ENCODE results near the gene ZNF441.
A peak's percentile ranks its signal among the peaks of the same experiment; 100 is the strongest.
"Not testable (repeated sequence)": the region's sequence is repeated elsewhere in the genome, so short reads cannot be mapped to it uniquely, and the experiment has no call there.

ZNF441 gene

DNA sequence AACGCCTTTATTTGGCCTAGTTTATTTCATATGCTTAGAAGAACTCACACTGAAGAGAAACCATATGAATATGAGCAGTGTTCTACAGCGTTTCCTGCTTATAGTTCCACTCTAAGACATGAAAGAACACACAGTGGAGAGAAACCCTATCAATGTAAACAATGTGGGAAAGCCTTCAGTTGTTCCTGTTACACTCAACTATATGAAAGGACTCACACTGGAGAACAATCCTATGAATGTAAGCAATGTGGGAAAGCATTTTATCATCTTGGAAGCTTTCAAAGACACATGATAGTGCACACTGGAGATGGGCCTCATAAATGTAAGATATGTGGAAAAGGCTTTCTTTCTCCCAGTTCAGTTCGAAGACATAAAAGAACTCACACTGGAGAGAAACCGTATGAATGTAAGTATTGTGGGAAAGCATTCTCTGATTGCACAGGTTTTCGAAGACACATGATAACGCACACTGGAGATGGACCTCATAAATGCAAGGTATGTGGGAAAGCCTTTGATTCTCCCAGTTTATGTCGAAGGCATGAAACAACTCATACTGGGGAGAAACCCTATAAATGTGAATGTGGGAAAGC is 13.7 kb downstream of the ZNF441 start:
- no peak for DNase-seq (ENCODE audit: low read depth)

DNA sequence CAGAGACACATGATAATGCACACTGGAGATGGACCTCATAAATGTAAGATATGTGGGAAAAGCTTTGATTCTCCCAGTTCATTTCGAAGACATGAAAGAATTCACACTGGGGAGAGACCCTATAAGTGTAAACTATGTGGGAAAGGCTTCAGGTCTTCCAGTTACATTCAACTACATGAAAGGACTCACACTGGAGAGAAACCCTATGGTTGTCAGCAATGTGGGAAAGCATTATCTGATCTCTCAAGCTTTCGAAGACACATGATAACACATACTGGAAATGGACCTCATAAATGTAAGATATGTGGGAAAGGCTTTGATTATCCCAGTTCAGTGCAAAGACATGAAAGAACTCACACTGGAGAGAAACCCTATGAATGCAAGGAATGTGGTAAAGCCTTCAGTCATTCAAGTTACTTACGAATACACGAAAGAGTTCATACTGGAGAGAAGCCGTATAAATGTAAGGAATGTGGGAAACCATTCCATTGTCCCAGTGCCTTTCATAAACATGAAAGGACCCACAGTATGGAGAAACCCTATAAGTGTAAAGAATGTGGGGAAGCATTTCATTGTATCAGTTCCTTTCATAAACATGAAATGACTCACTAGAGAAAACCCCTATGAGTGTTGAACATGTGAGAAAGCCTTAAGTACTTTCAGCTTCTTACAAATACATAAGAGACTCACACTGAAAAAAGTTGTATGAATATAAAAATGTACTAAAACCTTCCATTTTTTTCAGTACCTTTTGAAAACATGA is 14.7 kb downstream of the ZNF441 start:
- no peak for DNase-seq (ENCODE audit: low read depth)

DNA sequence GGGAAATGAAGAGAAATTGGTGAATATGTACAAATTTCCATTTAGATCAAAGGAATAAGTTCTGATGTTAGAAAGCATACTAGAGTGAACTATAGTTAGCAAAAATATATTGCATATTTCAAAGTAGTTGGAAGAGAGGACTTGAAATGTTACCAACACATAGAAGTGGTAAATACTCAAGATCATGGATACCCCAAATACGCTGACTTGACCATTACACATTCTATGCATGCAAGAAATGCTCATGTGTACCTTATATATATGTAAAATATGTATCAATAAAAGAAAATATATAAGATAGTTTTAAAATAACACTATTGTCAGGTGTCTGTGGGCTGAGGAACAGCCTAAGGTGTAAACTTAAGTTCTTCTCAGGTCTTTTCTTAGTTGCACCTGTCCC is 17.0 kb downstream of the ZNF441 start:
- no peak for DNase-seq (ENCODE audit: low read depth)

DNA sequence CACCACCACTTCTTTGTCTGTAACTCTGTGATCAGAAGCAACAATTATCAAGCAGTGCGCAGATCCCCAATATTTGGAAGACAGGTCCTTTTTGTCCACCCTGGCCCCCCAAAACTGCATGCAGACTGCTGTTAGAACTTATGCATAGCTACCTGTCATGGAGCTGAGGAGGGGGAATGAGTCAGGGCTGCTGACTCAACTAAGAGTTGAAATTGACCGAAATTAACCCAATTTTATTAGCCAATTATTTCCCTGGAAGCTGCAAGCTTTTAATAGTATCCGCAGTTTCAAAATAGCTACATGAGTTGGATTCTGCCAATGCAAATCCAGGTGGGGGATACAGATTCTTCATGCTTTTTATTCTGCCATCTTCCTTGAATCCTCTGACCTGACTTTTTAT is 17.6 kb downstream of the ZNF441 start:
- no peak for DNase-seq (ENCODE audit: low read depth)

DNA sequence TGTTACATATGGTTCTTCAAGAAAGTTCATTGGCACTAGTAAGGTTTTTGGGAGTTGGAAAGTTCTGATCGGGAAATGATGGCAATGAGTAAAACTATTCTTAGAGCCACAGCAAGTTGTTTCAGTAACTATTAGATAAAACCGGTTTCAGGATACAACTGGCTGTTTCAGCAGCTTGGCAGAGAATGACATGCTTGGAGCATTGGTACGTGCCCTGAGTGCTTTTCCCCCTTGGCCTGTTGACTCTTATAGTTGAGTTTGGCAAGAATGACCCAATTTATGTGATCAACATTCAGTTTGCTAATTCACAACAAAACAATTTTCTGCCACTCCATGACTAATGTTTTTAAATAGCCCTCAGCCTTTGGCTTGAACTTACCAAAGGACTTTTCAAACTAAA is 20.7 kb downstream of the ZNF441 start:
- DNase-seq (ENCODE audit: low read depth): no peak

DNA sequence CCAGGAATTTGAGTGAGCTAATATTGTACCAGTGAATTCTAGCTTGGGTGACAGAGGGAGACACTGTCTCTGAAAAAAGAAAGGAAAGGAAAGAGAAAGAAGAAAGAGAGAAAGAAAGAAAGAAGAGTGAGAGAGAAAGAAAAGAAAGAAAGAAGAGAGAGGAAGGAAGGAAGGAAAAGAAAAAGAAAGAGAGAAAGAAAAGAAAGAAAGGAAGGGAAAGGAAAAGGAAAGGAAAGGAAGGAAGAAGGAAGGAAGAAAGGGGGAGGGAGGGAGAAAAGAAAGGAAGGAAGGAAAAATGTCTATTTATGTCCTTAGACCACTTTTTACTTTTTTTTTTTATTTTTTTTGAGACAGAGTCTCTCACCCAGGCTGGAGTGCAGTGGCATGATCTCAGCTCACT is 26.1 kb downstream of the ZNF441 start:
- no peak for DNase-seq (ENCODE audit: low read depth)

DNA sequence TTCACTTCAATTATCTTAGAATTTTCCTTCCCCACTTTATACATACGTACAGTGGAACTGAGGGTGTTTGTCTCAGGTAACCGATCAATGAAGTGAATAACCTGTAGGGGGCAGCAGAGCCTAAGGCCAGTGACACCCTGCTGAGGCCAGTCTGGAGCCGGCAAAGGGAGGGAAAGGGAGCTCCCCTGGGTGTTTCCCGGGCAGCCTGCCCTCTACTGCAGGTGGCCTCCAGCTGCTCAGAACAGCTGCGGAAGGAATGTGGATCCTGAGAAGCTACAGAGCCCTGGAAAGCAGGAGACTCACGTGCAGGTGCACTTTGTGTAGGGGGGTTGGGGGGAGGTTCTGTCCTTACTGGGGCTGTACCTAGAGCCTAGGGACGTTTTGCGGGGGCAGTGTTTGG is 30.7 kb downstream of the ZNF441 start:
- peak; percentile 85 for DNase-seq (ENCODE audit: low read depth)

DNA sequence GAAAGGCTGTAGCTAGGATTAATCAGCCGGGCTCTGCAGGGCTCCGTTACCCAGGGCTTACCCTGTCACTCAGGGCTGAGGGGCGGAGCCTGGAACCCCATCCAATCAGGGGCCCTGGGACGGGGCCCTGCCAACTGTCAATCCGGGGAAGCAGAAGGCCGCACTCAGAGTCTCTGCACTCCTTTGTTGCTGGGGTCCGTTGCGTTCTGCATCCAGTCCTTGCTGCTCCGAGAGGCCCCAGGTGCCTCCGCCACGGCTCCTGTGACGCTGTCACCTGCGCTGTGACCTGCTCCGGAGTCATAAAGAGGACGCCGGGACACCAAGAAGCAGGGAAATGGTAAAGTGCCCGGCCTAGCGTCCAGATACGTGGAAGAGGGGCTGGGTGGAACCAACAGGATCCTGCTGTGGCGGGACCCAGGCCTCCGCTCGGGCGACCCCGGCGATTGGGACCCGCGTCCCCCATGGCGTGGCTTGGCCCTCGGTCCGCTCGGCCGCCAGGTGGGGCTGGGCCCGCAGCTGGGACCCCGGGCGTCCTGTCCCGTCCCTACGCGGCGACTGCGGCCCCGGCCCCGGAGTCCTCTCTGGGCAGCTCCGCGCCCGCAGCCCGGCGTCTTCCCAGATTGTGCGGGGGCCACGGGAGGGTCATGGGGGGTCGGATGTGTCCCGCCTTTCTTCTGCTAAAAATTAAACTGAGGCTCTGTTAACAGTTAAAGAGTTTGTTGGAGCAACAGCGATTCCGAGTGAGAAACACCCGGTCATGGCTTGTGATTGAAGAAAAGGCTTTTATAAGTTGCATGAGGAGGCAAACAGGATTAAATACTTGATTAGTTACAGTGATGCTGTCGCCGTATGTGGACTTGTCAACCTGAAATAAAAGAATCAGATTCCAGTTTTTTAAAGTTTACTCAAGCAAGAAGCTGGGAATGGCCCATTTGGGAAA is 31.9 kb downstream of the ZNF441 start, which contains the start of gene ZNF491:
ZNF491 (plus strand) TSS at position 133 of the 940 bp plus-strand sequence. CDS start 7,431 bp downstream, outside the sequence.
- peak; percentile 78 for DNase-seq (ENCODE audit: low read depth)

DNA sequence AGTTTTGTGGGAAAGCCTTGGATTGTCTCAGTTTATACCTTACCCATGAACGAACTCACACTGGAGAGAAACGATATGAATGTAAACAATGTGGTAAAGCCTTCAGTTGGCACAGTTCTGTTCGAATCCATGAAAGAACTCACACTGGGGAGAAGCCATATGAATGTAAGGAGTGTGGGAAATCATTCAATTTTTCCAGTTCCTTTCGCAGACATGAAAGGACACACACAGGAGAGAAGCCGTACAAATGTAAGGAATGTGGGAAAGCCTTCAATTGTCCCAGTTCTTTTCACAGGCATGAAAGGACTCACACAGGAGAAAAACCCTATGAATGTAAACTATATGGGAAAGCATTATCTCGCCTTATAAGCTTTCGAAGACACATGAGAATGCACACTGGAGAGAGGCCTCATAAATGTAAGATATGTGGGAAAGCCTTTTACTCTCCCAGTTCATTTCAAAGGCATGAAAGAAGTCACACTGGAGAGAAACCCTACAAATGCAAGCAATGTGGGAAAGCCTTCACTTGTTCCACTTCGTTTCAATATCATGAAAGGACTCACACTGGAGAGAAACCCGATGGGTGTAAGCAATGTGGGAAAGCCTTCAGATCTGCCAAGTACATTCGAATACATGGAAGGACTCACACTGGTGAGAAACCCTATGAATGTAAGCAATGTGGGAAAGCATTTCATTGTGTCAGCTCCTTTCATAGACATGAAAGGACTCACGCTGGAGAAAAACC is 39.7 kb downstream of the ZNF441 start:
- no peak for DNase-seq (ENCODE audit: low read depth)

DNA sequence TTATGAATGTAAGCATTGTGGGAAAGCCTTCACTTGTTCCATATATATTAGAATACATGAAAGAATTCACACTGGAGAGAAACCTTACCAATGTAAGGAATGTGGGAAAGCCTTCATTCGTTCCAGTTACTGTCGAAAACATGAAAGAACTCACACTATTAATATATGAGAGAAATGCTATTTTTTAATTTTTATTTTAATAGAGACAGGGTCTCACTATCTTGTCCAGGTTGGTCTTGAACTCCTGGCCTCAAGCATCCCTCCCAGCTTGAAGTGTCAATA is 40.2 kb downstream of the ZNF441 start:
- DNase-seq (ENCODE audit: low read depth): no peak

DNA sequence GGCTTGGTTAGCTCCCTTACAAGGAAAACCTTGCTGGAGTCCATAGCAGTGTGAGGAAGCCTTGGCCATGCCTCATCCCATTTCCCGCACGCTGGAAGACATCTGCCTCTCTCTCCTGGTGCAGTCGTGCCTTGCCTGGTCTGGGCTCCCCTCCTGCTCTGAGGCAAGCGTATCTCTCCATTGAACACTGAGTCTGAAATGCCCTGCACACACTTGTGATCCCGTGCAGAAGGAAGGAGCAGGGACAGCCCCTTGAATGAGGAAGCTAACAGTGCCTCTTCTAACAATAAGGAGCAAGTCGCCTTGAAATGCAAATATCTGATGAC is 46.9 kb downstream of the ZNF441 start:
- no peak for DNase-seq (ENCODE audit: low read depth)

DNA sequence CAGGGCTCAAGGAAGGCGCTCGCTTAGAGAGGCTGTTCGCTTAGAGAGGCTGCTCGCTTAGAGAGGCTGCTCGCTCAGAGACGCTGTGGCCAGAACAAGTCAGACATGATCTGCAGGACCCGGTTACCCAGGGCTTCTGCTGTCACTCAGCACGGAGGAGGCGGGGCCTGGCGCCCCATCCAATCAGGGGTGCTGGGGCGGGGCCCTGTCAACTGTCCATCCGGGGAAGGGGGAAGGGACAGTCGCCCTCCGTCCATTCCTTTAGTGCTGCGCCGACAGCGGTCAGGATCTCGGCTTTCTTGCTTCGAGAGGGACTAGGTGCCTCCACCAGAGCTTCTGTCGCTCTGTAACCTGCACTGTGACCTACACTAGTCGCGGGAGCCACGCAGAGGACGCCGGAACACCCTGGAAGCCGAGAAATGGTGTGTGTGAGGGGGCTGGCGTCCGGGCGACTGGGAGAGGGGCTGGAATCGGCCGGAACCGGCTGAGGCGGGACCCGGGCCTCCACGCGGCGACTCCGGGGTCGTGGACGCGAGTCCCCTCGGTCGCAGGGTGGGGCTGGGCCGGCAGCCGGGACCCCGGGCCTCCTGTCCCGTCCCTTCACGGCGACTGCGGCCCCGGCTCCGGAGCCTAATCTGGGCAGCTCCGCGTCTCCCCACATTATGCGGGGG is 47.4 kb downstream of the ZNF441 start, which contains the start of gene ZNF440:
ZNF440 (plus strand) TSS at position 245 of the 671 bp plus-strand sequence; CDS start at position 420, 175 bp downstream.
- DNase-seq (ENCODE audit: low read depth): peak; percentile 90

DNA sequence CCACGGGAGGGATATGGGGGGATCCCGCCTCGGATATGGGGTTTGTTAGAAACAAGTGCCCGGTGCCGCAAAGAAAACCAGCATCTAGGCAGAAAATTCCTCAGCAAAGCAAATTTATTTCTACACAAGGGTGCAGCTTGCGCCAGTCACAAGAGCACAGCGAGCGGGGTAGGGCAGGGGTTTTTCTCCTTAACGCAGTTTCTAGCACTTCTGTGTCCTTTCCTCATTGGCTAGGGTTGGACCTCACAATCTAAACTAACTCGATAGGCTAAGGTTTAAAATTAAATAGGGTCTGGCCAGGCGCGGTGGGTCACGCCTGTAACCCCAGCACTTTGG is 47.9 kb downstream of the ZNF441 start:
- DNase-seq (ENCODE audit: low read depth): peak; percentile 40

DNA sequence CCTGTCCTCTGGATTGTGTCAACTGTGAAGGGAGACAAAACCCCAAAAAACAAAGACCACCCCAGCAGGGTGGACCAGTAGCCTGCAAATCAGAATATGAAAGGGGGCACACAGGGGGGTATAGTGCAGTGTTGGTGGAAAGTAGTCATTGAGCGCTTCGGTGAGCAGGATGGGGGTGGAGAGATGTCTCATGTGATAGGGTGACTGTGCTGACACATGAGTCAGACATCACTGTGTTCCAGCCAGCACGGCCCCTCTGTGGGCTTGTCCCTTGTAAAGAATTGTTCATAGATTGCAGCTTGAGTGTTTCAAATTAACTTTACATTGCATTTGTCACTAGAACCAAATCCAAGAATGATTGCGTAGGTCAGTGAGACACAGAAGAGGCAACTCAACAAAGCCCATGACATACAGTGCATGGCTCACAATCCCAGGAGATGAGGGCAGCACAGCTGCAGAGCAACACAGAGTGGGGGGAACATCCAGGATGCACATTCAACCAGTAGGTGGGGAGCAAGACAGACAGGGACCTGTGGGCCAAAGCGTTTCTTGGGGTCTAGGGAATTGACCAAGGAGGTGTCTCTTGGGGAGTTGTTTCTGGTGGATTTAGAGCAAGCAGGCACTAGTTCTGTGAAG is 54.8 kb downstream of the ZNF441 start:
- DNase-seq (ENCODE audit: low read depth): peak; percentile 9

DNA sequence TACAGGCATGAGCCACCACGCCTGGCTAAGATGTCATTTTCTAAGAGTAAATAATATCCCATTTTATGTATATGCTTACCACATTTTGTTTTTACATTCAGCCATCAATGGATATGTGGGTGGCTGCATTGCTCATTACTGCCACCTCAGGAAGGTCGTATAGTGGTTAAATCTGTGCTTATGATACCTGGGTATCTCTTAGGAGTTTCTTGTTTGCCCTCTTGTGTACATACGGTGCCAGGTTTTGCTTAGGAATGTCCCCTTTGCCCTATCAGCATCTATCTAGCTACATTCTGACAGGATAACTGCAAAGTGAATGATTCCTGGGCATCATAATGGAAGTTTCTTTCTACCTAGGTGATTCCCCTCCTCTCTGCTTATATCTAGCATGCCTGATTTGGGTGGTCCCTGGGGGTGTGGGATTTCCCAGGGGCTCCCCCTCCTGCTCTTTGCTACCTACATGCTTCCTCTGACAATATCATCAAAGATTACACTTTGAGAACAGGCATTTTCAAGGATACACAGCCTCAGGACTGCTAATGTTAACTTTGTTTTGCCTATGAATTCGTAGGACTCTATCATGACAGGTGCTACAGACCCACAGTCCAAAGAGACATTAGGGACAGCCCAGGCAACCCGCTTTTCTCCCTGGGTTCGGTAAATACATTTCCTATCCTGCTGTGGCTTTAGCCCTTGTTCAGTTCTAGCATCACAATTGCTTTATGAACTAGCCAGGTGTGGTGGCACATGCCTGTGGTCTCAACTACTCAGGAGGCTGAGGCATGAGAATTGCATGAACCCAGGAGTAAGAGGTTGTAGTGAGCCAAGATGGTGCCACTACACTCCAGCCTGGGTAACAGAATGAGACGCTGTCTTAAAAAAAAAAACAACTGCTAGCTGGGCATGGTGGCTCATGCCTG is 62.4 kb downstream of the ZNF441 start:
- not testable (repeated sequence) for DNase-seq (ENCODE audit: low read depth)

DNA sequence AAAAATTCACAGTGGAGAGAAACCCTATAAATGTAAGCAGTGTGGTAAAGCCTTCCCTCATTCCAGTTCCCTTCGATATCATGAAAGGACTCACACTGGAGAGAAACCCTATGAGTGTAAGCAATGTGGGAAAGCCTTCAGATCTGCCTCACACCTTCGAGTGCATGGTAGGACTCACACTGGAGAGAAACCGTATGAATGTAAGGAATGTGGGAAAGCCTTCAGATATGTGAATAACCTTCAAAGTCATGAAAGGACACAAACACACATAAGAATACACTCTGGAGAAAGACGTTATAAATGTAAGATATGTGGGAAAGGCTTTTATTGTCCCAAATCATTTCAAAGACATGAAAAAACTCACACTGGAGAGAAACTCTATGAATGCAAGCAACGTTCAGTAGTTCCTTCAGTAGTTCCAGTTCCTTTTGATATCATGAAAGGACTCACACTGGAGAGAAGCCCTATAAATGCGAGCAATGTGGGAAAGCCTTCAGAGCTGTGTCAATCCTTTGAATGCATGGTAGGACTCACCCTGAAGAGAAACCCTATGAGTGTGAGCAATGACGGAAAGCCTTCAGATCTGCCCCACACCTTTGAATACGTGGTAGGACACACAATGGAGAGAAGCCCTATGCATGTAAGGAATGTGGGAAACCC is 65.6 kb downstream of the ZNF441 start:
- no peak for DNase-seq (ENCODE audit: low read depth)

DNA sequence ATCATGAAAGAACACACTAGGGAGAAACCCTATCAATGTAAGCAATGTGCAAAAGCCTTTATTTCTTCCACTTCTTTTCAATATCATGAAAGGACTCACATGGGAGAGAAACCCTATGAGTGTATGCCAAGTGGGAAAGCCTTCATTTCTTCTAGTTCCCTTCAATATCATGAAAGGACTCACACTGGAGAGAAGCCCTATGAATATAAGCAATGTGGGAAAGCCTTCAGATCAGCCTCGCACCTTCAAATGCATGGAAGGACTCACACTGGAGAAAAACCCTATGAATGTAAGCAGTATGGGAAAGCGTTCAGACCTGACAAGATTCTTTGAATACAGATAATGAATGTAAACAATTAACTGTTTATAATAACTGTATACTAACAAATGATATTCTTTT is 66.7 kb downstream of the ZNF441 start:
- no peak for DNase-seq (ENCODE audit: low read depth)

Data from fibroblast of gingiva (primary cell).